Epithelial cell of esophagus (primary cell): ENCODE measurements around the gene PPP6R1.

ENCODE experiments used
- DNase-seq: peaks from one replicate; pipeline ENCODE4 v3.0.0; 2010; ENCODE audit warnings: low read depth
- H3K4me3 ChIP-seq: 2 replicates; pipeline ENCODE4 v1.5.1; 2011; ENCODE audit warnings: mild to moderate bottlenecking, low read length, control low read depth
- TF ChIP-seq, protein P1 (sequence below): IDR thresholded peaks from 2 replicates; pipeline ENCODE4 v1.5.1; 2011; ENCODE audit warnings: low read depth, mild to moderate bottlenecking, low read length, control low read depth, inconsistent platforms; ENCODE audit not compliant: insufficient read depth; ENCODE audit errors: missing control alignments

Gene PPP6R1

DNA sequence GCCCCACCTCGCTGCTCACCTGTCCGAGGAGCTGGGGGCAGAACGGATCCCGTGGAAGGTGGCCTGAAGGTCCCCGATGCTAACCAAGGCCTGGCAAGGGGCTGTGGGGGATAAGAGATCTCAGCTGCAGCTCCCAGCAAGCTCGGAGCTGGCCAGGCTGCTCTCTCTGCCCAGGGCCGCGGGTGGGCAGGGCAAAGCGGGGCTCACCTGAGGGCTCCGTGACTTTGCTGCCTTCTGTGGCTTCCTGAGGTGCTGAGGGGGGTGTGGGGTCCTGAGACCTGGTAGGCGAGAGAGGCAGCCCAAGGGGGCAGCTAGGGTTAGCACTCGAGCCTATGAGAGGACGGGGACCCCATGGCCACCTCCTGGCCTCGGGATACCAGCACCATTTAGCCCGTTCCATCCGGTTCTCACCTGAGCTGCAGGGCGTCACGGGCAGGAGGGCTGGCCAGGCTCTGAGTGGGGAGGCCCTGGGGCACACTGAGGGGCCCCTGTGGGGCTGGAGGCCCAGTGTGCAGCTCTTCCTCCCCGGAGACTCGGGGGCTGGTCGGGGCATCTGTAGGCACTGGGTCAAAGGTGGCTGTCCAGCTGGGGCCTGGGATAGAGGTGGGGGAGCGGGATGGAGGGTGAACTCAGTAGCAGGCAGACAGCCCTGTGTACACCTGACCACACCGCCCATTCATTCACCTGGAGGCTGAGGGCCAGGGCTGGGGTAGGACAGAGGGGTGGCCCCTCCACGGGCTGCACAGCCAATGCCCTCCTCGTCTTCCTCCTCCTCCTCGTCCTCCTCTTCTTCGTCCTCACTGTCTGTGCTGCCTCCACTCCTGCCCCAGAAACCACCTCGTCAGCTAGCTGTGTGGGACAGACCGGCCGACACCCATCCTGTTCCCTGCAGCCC is 27.2 kb downstream of the PPP6R1 start:
- TF ChIP-seq, protein P1, sequence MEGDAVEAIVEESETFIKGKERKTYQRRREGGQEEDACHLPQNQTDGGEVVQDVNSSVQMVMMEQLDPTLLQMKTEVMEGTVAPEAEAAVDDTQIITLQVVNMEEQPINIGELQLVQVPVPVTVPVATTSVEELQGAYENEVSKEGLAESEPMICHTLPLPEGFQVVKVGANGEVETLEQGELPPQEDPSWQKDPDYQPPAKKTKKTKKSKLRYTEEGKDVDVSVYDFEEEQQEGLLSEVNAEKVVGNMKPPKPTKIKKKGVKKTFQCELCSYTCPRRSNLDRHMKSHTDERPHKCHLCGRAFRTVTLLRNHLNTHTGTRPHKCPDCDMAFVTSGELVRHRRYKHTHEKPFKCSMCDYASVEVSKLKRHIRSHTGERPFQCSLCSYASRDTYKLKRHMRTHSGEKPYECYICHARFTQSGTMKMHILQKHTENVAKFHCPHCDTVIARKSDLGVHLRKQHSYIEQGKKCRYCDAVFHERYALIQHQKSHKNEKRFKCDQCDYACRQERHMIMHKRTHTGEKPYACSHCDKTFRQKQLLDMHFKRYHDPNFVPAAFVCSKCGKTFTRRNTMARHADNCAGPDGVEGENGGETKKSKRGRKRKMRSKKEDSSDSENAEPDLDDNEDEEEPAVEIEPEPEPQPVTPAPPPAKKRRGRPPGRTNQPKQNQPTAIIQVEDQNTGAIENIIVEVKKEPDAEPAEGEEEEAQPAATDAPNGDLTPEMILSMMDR: no peak
- DNase-seq: no peak
- H3K4me3 ChIP-seq: no peak overlapping the region

DNA sequence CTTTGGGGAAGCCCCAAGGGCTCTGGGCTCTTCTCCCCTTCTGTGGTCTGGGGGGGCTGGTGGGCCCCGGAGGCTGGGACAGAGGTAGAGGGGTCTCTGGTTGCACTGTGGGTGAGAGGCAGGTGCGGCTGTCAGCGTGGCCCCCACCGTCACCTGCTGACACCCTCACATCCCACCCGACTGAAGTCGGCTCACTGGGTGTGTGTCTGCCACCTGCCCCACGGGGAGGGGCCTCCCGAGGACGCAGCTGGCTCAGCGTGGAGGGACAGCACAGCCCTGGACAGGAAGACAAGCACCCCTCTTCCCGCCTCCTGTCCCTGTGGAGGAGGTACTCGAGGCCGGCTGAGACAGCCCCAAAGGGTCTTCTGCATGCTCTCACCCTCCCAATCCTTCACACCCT is 28.0 kb downstream of the PPP6R1 start:
- no peak overlapping the region for H3K4me3 ChIP-seq
- DNase-seq: no peak

DNA sequence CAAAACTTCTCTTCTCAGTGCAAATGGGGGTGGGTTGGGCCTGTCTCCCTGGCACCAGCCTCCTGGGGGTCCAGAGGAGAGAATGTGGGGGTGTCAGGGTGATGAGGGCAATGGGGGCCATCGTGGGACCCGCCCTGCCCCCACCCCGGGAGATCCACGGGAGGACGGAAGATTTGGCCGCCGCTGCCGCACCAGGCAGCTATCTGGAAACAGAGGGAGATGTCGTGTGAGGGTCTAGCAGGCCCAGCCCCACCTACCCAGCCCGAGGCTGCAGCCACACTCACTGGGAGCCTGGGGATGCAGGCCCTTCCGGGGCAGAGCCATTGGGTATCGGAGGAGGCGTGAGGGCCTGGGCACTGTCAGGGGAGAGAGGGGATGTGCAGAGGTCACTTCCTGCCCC is 28.5 kb downstream of the PPP6R1 start:
- DNase-seq: no peak
- H3K4me3 ChIP-seq: no peak overlapping the region
- TF ChIP-seq, protein P1: no peak

More for the DNA sequence above, 28.0 kb downstream of the PPP6R1 start:
- TF ChIP-seq, protein P1: no peak

DNA sequence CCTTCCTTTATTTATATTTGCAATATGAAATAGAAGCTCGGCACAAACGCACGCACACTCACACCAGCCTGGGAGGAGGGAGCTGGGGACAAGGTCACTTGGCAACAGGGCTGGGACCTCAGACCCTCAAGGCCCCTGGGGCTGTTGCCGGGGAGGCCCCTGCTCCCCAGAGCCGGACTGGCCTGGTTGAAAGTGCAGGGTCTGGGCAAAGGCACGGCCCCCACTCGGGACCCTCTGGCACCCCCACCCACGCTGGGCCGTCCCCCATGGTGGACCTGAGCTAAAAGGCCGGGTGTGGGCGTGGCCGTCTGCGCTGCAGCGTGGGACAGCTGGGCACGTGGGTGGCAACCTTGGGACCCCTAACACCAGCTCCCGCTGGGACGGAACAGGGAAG is 29.0 kb downstream of the PPP6R1 start:
- no peak overlapping the region for H3K4me3 ChIP-seq
- TF ChIP-seq, protein P1: no peak

DNA sequence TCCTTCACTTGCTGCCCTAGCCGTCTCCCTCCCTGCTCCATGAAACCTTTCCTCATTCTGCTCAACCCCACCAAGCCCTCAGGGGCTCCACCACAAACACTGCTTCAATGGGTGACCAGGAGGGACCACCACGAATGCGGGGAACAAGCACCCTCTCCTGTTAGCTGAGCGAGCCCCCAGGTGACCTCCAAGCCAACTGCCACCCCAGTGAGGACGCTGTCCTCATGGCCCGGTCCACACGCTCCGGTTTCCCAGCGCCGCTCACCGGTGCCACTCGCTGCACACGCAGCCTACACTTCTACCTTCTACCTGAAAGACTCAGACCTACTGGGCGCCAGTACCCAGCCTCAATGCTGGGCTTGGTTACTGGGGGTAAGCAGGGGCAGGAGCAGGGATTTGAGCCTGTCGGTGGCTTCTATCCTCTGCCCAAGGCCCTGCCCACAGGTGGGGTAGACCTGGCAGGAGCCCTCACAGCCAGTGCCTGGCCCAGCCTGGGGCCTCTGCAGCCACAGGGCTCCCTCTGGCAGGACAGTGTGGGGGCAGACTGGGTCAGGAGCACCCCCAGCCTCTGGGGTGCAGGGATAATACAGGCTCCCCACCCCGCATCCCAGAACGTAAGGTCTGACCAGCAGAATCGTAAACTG is 29.6 kb downstream of the PPP6R1 start:
- DNase-seq: no peak
- TF ChIP-seq, protein P1: no peak
- H3K4me3 ChIP-seq: no peak overlapping the region

More for the DNA sequence above, 29.0 kb downstream of the PPP6R1 start:
- no peak for DNase-seq

DNA sequence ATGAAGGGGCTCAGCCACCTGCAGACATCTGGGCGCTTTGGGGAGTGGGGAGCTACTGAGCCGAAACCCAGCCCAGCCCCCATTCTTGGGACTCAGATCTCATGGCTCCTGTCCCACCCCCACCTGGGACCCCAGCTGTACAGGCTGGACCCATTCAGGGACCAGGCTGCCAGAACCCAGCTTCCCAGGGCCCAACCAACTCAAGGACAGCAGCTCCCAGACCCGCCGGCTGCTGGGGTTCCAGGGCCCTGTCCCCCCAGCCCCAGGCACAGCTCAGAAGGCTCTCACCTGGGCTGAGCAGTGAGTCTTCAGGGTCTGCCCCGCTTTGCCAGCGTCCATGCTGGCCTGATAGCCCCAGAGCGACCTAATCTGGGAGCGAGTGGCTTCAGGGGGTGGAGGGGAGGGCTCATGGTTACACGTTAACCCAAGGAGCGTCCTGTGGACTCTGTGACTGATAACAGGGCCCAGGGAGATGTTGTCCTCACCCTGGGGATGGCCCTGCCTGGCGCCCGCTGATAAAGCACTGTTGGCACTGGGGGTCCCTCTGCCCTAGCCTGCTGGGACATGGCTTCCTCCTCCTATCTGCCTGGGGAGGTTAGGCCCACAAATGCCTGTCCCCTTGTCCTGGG is 30.3 kb downstream of the PPP6R1 start, which contains the start of gene TMEM86B:
Gene TMEM86B (minus strand): TSS at position 361 of the 629 bp plus-strand sequence. CDS start 22 bp downstream, at position 339.
- H3K4me3 ChIP-seq: no peak within 1 kb of the TSS
- DNase-seq: no peak

More for the DNA sequence above, 30.3 kb downstream of the PPP6R1 start, which contains the start of gene TMEM86B:
- TF ChIP-seq, protein P1: no peak
